ENCODE data around the gene PVALEF. TPM values are rescaled to one million over a fixed set of nuclear protein-coding genes. Genes with fewer than 3 reads are reported as not detected.

Gene PVALEF
- total RNA-seq, 1 experiment from 2014 or later: not detected

DNA sequence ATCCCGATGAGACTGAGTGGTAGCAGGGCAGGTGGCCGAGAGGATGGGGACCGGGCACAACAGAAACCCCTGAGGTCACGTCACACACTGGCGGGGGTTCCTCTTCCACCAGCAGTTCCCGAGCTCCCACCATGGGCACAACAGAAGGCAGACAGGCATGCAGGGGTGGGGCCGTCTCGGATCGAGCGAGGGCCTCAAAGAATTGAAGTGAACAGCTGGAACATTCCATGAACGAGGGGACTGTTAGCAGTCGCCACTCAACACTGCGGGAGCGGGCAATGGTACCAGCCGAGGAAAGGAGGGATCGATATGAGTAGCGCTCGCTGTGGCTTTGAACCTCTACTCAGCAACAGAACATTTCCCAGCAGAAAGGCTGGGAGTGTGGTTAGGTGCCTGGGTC, 52.2 kb downstream of the PVALEF start:
- Histone ChIP-seq H2BK12ac (ENCODE audit: insufficient read length, low read depth, low read length) (no peak overlapping the region), H3K14ac (ENCODE audit: insufficient read depth, low read length) (no peak overlapping the region), H3K27ac (ENCODE audit: insufficient read length, low read depth, low read length) (no peak overlapping the region), H2AK5ac (ENCODE audit: insufficient read length, low read length) (no peak overlapping the region), H3K23ac (ENCODE audit: insufficient read length, low read depth, low read length) (no peak overlapping the region), H3K18ac (ENCODE audit: insufficient read length, low read depth, low read length) (no peak overlapping the region), H2BK5ac (ENCODE audit: insufficient read length, low read length) (no peak overlapping the region), H3K9me3 (ENCODE audit: control insufficient read depth, low read depth, low read length) (no peaks in the 10 kb centered on the region), H3K79me2 (ENCODE audit: insufficient read depth, low read length) (no peaks in the 10 kb centered on the region), H4K5ac (ENCODE audit: insufficient read length, low read depth, low read length) (no peak overlapping the region), H2BK120ac (ENCODE audit: low read depth, low read length, poor library complexity, severe bottlenecking) (no peak overlapping the region), H2BK15ac (ENCODE audit: low read depth, low read length) (no peak overlapping the region), H3T11ph (ENCODE audit: low read length) (no peak overlapping the region), H3K79me1 (ENCODE audit: insufficient read depth, low read depth, low read length, poor library complexity, severe bottlenecking) (peaks cover 6% of the 10 kb centered on the region), H3K27me3 (ENCODE audit: insufficient read depth, low read length) (no peaks in the 10 kb centered on the region), H3K4ac (ENCODE audit: low read depth, low read length) (no peak overlapping the region), H3K4me2 (ENCODE audit: insufficient read depth, insufficient read length, low read length) (no peak overlapping the region), H2AFZ (ENCODE audit: low read length) (no peak overlapping the region), H3K4me1 (ENCODE audit: insufficient read depth, low read length) (no peaks in the 10 kb centered on the region; the same call in 1 of the 2 replicates), H2BK20ac (ENCODE audit: low read depth, low read length, poor library complexity, severe bottlenecking) (no peak overlapping the region), H3K23me2 (ENCODE audit: insufficient read length, low read depth, low read length, poor library complexity, severe bottlenecking) (peaks cover 10% of the 10 kb centered on the region), H4K20me1 (ENCODE audit: control insufficient read depth, insufficient read depth, insufficient read length) (no peaks in the 10 kb centered on the region), H4K8ac (replicated peaks; ENCODE audit: insufficient read length, low read depth, low read length) (no peak overlapping the region), H4K91ac (ENCODE audit: insufficient read length, low read depth, low read length) (no peak overlapping the region), H3K9ac (ENCODE audit: extremely low read depth, insufficient read length, low read length) (no peak overlapping the region), H3K56ac (ENCODE audit: insufficient read length, low read depth, low read length) (no peak overlapping the region)
- H3K27me3 Mint-ChIP-seq (ENCODE audit: low read depth): no peaks in the 10 kb centered on the region
- no peak for DNase-seq
- peaks cover 4 to 22% (median 18%) of the 10 kb centered on the region in 3 experiments; a peak in 6 of 7 replicates for H3K36me3 Mint-ChIP-seq (ENCODE audit: insufficient read depth in 1 of 3, low read depth in 3 of 3)
- no CpG with 5 or more reads among the region's 18 CpGs for WGBS (ENCODE audit: extremely low coverage, insufficient read length, low lambda C conversion rate)
- TF ChIP-seq, protein P1, sequence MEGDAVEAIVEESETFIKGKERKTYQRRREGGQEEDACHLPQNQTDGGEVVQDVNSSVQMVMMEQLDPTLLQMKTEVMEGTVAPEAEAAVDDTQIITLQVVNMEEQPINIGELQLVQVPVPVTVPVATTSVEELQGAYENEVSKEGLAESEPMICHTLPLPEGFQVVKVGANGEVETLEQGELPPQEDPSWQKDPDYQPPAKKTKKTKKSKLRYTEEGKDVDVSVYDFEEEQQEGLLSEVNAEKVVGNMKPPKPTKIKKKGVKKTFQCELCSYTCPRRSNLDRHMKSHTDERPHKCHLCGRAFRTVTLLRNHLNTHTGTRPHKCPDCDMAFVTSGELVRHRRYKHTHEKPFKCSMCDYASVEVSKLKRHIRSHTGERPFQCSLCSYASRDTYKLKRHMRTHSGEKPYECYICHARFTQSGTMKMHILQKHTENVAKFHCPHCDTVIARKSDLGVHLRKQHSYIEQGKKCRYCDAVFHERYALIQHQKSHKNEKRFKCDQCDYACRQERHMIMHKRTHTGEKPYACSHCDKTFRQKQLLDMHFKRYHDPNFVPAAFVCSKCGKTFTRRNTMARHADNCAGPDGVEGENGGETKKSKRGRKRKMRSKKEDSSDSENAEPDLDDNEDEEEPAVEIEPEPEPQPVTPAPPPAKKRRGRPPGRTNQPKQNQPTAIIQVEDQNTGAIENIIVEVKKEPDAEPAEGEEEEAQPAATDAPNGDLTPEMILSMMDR (conservative IDR thresholded peaks at IDR 0.05): no peak
- H3K9me3 Mint-ChIP-seq: no peaks in the 10 kb centered on the region
- no peak overlapping the region for H3K4me3 Mint-ChIP-seq
- peak overlapping the region in 2 of 3 experiments; percentile 24 to 47; a peak in 1 of 7 replicates for H3K27ac Mint-ChIP-seq
- H3K4me1 Mint-ChIP-seq: peaks cover 10% of the 10 kb centered on the region in 2 experiments

Data from H9 (cell line).